Activated B cell treated with CpG ODN at 0.5 μM for 24 hours (primary cell): Measurements from ENCODE around the gene HIVEP1. TPM values are rescaled to one million over a fixed set of nuclear protein-coding genes. Genes with fewer than 3 reads are reported as not detected.

Experiments
- ATAC-seq: fragments of 200-7000 bp; cut with Tn5 transposase; one replicate; pipeline ENCODE4 v1.10.0; 2021; ENCODE audit warnings: low read depth, mild to moderate bottlenecking, moderate library complexity
- CTCF ChIA-PET: fragments of 350-600 bp; sonication (Branson Sonifier 250); formaldehyde crosslinking; loops from one replicate; lab custom pipeline; 2021; ENCODE audit warnings: antibody characterized with exemption; lab: Charles Lee
- POLR2A ChIA-PET: fragments of 350-600 bp; sonication (Branson Sonifier 250); formaldehyde crosslinking; loops from one replicate; lab custom pipeline; 2021; ENCODE audit warnings: antibody characterized with exemption; lab: Charles Lee
- DNase-seq: peaks from one replicate; pipeline ENCODE4 v3.0.0; 2022
- H3K27ac Mint-ChIP-seq: one replicate; pipeline ENCODE4 v1.8.0; 2020; ENCODE audit warnings: mixed read lengths
- H3K27me3 Mint-ChIP-seq: one replicate; pipeline ENCODE4 v1.8.0; 2021; ENCODE audit warnings: mixed read lengths
- H3K36me3 Mint-ChIP-seq: one replicate; pipeline ENCODE4 v1.8.0; 2021; ENCODE audit warnings: low read depth, mixed read lengths
- H3K4me1 Mint-ChIP-seq: one replicate; pipeline ENCODE4 v1.8.0; 2021; ENCODE audit warnings: mixed read lengths
- H3K4me3 Mint-ChIP-seq: one replicate; pipeline ENCODE4 v1.8.0; 2020; ENCODE audit warnings: mild to moderate bottlenecking, mixed read lengths
- H3K9me3 Mint-ChIP-seq: one replicate; pipeline ENCODE4 v1.8.0; 2020; ENCODE audit warnings: mixed read lengths
- intact Hi-C: fragments of 100-400 bp; cut with micrococcal nuclease; formaldehyde crosslinking; loops from one replicate; pipeline ENCODE4 v1.15.1; 2024
- total RNA-seq: library from RNA; stranded (reverse); gene quantifications from 2 replicates; pipeline ENCODE4 v1.2.3, GENCODE V29; 2022
- TF ChIP-seq, protein P1 (sequence below): fragments of 200-600 bp; IDR thresholded peaks from one replicate; pipeline ENCODE4 v1.8.0; 2022; ENCODE audit warnings: antibody characterized with exemption, mild to moderate bottlenecking

The HIVEP1 gene
- total RNA-seq, 1 donor from 2014 or later, result 91.0 TPM

DNA sequence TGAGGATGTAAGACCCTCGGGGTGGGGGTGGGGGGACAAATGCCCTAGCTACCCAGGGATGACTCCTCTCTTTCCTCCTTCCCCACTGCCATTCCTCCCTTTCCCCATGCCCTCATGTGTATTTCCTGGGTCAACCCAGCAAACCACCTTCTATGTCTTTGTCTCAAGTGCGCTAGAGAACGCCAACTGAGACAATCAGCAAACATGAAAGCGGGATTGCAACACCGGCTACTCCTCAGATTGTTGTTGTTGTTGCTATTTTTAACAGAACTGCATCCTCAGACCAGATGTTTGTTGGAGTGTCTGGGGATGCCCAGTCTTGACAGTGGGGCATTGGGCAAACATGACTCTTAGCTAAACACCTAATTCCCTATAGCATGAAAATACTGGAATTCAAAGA is 39.3 kb upstream of the HIVEP1 start:
- no peaks in the 10 kb centered on the region for H3K9me3 Mint-ChIP-seq
- TF ChIP-seq, protein P1, sequence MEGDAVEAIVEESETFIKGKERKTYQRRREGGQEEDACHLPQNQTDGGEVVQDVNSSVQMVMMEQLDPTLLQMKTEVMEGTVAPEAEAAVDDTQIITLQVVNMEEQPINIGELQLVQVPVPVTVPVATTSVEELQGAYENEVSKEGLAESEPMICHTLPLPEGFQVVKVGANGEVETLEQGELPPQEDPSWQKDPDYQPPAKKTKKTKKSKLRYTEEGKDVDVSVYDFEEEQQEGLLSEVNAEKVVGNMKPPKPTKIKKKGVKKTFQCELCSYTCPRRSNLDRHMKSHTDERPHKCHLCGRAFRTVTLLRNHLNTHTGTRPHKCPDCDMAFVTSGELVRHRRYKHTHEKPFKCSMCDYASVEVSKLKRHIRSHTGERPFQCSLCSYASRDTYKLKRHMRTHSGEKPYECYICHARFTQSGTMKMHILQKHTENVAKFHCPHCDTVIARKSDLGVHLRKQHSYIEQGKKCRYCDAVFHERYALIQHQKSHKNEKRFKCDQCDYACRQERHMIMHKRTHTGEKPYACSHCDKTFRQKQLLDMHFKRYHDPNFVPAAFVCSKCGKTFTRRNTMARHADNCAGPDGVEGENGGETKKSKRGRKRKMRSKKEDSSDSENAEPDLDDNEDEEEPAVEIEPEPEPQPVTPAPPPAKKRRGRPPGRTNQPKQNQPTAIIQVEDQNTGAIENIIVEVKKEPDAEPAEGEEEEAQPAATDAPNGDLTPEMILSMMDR, result no peak
- no peaks in the 10 kb centered on the region for H3K36me3 Mint-ChIP-seq
- peaks cover 2% of the 10 kb centered on the region for H3K27me3 Mint-ChIP-seq
- H3K27ac Mint-ChIP-seq, result no peak overlapping the region
- ChIA-PET POLR2A (no interaction called here), CTCF (no interaction called here)
- no peak for ATAC-seq
- H3K4me3 Mint-ChIP-seq, result no peak overlapping the region
- H3K4me1 Mint-ChIP-seq, result peaks cover 41% of the 10 kb centered on the region
- DNase-seq, result no peak
- intact Hi-C loops, result no loop called here

DNA sequence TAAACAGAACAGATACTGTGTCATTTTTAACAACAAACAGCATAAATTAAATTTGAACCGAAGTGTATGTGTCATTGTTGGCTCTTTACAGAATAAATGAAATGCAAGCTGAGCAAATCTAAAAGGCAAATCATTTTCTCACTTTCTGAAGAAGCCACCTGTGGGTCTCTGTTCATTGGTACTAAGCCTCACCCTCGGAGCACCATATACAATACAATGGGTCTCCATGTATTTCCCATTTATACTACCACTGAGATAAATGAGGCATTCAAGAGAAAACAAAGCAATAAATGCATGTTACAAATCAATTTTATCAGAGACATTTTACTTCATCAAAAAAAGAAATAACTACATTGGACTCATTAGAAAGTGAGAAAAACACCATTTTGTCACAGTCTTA is 38.9 kb upstream of the HIVEP1 start:
- Mint-ChIP-seq H3K27ac (no peak overlapping the region), H3K9me3 (no peaks in the 10 kb centered on the region), H3K4me3 (no peak overlapping the region), H3K36me3 (no peaks in the 10 kb centered on the region), H3K27me3 (peaks cover 2% of the 10 kb centered on the region), H3K4me1 (peaks cover 40% of the 10 kb centered on the region)
- DNase-seq (no peak), ATAC-seq (no peak)
- intact Hi-C loops, result no loop called here
- ChIA-PET CTCF (no interaction called here), POLR2A (no interaction called here)
- TF ChIP-seq, protein P1, result no peak

DNA sequence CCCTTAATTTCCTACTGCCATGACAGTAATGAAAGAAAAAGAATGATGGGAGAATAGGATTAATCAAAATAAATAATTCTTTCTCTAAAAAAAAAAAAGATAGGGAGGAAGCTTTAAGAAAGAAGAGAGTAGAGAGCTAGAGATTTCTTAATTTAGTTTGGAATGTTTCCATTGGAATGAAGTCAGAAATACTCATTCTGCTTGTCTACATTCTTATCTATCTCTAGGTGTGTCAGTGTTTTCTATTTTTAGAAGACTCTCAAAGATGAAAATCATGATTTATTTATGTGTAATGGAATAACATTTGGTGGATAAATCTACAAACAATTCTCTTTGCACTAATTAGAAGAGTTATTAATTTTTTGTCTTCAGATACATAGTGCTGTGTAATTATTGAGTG is 38.0 kb upstream of the HIVEP1 start:
- ChIA-PET CTCF (no interaction called here), POLR2A (no interaction called here)
- Mint-ChIP-seq H3K4me3 (no peak overlapping the region), H3K27ac (no peak overlapping the region), H3K36me3 (no peaks in the 10 kb centered on the region), H3K9me3 (no peaks in the 10 kb centered on the region), H3K4me1 (peaks cover 34% of the 10 kb centered on the region), H3K27me3 (peaks cover 2% of the 10 kb centered on the region)
- TF ChIP-seq, protein P1, result no peak
- intact Hi-C loops, result no loop called here
- DNase-seq, result no peak
- ATAC-seq, result no peak

DNA sequence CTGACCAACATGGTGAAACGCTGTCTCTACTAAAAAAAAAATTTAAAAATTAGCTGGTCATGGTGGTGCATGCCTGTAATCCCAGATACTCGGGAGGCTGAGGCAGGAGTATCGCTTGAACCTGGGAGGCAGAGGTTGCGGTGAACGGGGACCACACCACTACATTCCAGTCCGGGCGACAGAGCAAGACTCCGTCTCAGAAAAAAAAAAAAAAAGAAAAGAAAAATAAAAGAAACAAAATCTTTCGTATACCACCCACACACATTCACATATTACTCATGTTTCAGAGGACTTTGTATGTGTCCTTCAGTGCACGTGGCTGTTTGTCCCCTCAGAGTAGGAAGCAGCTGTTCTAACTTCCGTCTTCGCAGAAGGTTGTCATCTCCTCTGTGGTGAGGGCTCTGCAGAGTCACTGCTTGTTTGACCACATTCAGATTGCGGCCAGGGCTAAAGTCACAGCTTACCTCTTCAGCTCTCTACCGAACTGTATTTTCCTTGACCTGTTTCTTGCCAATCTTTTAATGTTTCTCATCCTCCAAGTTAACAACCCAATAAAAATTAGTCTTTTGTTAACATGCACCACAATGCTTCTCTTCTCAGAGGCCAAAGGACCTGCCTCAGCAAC is 36.6 kb upstream of the HIVEP1 start:
- no peaks in the 10 kb centered on the region for H3K36me3 Mint-ChIP-seq
- peak overlapping the region; percentile 74 for H3K27ac Mint-ChIP-seq
- intact Hi-C loops, result loop anchor here (1.0 kb wide), 1 partner anchor 33 kb away; no protein-coding TSS in a partner anchor
- H3K4me1 Mint-ChIP-seq, result peaks cover 29% of the 10 kb centered on the region
- CTCF ChIA-PET, result no interaction called here
- POLR2A ChIA-PET, result interaction anchor here (0.7 to 1.6 kb wide), 3 partner anchors 33 to 36 kb away, joined by 3 to 6 read pairs (median 3); no protein-coding TSS in a partner anchor
- TF ChIP-seq, protein P1, result no peak
- H3K27me3 Mint-ChIP-seq, result peaks cover 2% of the 10 kb centered on the region
- ATAC-seq (peak; percentile 94), DNase-seq (no peak)
- no peaks in the 10 kb centered on the region for H3K9me3 Mint-ChIP-seq
- H3K4me3 Mint-ChIP-seq, result peak overlapping the region; percentile 44

DNA sequence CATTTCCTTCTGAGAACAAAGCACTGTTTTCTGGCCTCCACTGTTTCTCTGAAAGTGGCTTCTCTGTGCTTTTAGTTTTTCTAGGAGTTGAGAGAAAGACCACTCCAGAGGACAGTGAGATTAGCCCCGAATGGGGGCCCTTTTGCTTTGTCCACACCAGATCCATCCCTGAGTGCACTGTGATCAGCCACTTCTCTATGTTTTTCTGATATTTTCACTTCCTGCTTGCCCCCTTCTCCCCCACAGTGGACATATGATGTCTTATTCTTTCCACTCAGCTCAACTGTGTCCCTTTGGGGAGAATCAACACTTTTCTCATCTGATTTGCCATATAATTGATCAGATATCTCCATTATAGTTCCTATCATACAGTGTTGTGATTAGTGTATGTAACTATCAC is 35.6 kb upstream of the HIVEP1 start:
- Mint-ChIP-seq H3K27me3 (peaks cover 2% of the 10 kb centered on the region), H3K4me3 (no peak overlapping the region), H3K9me3 (no peaks in the 10 kb centered on the region), H3K4me1 (peaks cover 29% of the 10 kb centered on the region), H3K27ac (peak overlapping the region; percentile 5), H3K36me3 (no peaks in the 10 kb centered on the region)
- DNase-seq (no peak), ATAC-seq (no peak)
- ChIA-PET CTCF (no interaction called here), POLR2A (interaction anchor here (1.6 kb wide), 2 partner anchors 32 to 36 kb away, joined by 3 to 6 read pairs; no protein-coding TSS in a partner anchor)
- intact Hi-C loops, result loop anchor here (1.0 kb wide), 1 partner anchor 8 kb away; no protein-coding TSS in a partner anchor
- TF ChIP-seq, protein P1, result no peak
